Tibial artery (tissue), 4 donors: ENCODE results near the gene TRDN.
"Not testable (repeated sequence)": the region's sequence is repeated elsewhere in the genome, so short reads cannot be mapped to it uniquely, and the experiment has no call there.

Experiments used
- DNase-seq, 2 donors: peaks; one replicate each; pipeline ENCODE4 v3.0.0-alpha.2; 2019
- H3K27ac ChIP-seq, 2 donors: fragments of 200-600 bp; sonication (generic) in 1 of 2; 1 replicate in 1 of 2; 2 replicates in 1 of 2; pipeline ENCODE4 v1.5.1; 2018 to 2019; ENCODE audit warnings: mild to moderate bottlenecking in 1 of 2
- H3K27me3 ChIP-seq, 2 donors: fragments of 200-600 bp; sonication (generic) in 1 of 2; one replicate each; pipeline versions ENCODE4 v1.5.1 to v1.6.0; 2016 to 2019
- H3K36me3 ChIP-seq, 3 donors: fragments of 200-600 bp; sonication (generic) in 2 of 3; one replicate each; pipeline ENCODE4 v1.5.1; 2016 to 2019; ENCODE audit warnings: mild to moderate bottlenecking in 2 of 3
- H3K4me1 ChIP-seq, 4 donors: fragments of 200-600 bp; sonication (generic) in 2 of 4; 1 replicate in 3 of 4; 2 replicates in 1 of 4; pipeline ENCODE4 v1.5.1; 2016 to 2019
- H3K4me3 ChIP-seq, 2 donors: fragments of 200-600 bp; sonication (generic) in 1 of 2; 1 replicate in 1 of 2; 2 replicates in 1 of 2; pipeline ENCODE4 v1.5.1; 2018 to 2019; ENCODE audit warnings: mild to moderate bottlenecking in 2 of 2
- H3K9me3 ChIP-seq, 3 donors: fragments of 200-600 bp; sonication (generic) in 1 of 3; one replicate each; pipeline ENCODE4 v1.5.1; 2016 to 2019
- CTCF ChIP-seq, 2 experiments: fragments of 200-600 bp in 1 of 2; fragments of 450-650 bp in 1 of 2; IDR thresholded peaks; one replicate each; pipeline ENCODE4 v1.5.1; 2017 to 2019; ENCODE audit warnings: antibody characterized with exemption in 2 of 2, mild to moderate bottlenecking in 1 of 2, moderate library complexity in 1 of 2
- intact Hi-C: fragments of 100-400 bp; cut with DNase I; formaldehyde crosslinking; loops from one replicate; pipeline ENCODE4 v1.15.0; 2023; ENCODE audit warnings: low total_unique reads

TRDN gene

GRCh38 chr6:123589973-123590372 is 46.8 kb downstream of the TRDN start:
- H3K36me3 ChIP-seq, result no peaks in the 10 kb centered on the region
- TF ChIP-seq CTCF (IDR thresholded peaks at IDR 0.05), result no peak
- H3K9me3 ChIP-seq, result no peaks in the 10 kb centered on the region
- H3K4me1 ChIP-seq, result no peaks in the 10 kb centered on the region
- intact Hi-C loops, result no loop called here
- H3K4me3 ChIP-seq, result no peak overlapping the region
- DNase-seq, result no peak
- H3K27me3 ChIP-seq, result no peaks in the 10 kb centered on the region
- H3K27ac ChIP-seq, result no peak overlapping the region

GRCh38 chr6:123589317-123589716 is 47.4 kb downstream of the TRDN start:
- no peak overlapping the region for H3K27ac ChIP-seq
- no peak for TF ChIP-seq CTCF (IDR thresholded peaks at IDR 0.05)
- intact Hi-C loops, result no loop called here

GRCh38 chr6:123588546-123588895 is 48.2 kb downstream of the TRDN start:
- Histone ChIP-seq H3K27me3 (no peaks in the 10 kb centered on the region), H3K9me3 (no peaks in the 10 kb centered on the region), H3K27ac (no peak overlapping the region), H3K4me1 (no peaks in the 10 kb centered on the region), H3K4me3 (no peak overlapping the region), H3K36me3 (no peaks in the 10 kb centered on the region)
- no peak for TF ChIP-seq CTCF (IDR thresholded peaks at IDR 0.05)
- no peak for DNase-seq
- intact Hi-C loops, result no loop called here

More at GRCh38 chr6:123589317-123589716, 47.4 kb downstream of the TRDN start:
- H3K27me3 ChIP-seq, result no peaks in the 10 kb centered on the region
- no peak for DNase-seq
- no peak overlapping the region for H3K4me3 ChIP-seq
- no peaks in the 10 kb centered on the region for H3K9me3 ChIP-seq
- H3K36me3 ChIP-seq, result no peaks in the 10 kb centered on the region
- H3K4me1 ChIP-seq, result no peaks in the 10 kb centered on the region

GRCh38 chr6:123587838-123588545 is 48.8 kb downstream of the TRDN start:
- Histone ChIP-seq H3K4me3 (no peak overlapping the region), H3K9me3 (no peaks in the 10 kb centered on the region), H3K27me3 (no peaks in the 10 kb centered on the region), H3K4me1 (no peaks in the 10 kb centered on the region), H3K27ac (no peak overlapping the region), H3K36me3 (no peaks in the 10 kb centered on the region)
- DNase-seq, result no peak
- intact Hi-C loops, result no loop called here
- TF ChIP-seq CTCF (IDR thresholded peaks at IDR 0.05), result no peak

- H3K4me1 ChIP-seq, H3K4me3 ChIP-seq, H3K27ac ChIP-seq, H3K9me3 ChIP-seq, intact Hi-C loops, H3K36me3 ChIP-seq, H3K27me3 ChIP-seq, DNase-seq: not testable (repeated sequence)
Observed at GRCh38 chr6:123587407-123587806, 49.3 kb downstream of the TRDN start.

GRCh38 chr6:123580331-123580730 is 56.4 kb downstream of the TRDN start:
- Histone ChIP-seq H3K4me3 (no peak overlapping the region), H3K27ac (no peak overlapping the region), H3K9me3 (no peaks in the 10 kb centered on the region), H3K36me3 (no peaks in the 10 kb centered on the region), H3K27me3 (no peaks in the 10 kb centered on the region), H3K4me1 (no peaks in the 10 kb centered on the region)
- no peak for DNase-seq
- no peak for TF ChIP-seq CTCF (IDR thresholded peaks at IDR 0.05)
- intact Hi-C loops, result no loop called here
